IMR-90 (cell line): ENCODE results near the gene RABGAP1. TPM values are rescaled to one million over a fixed set of nuclear protein-coding genes. Genes with fewer than 3 reads are reported as not detected.

ENCODE experiments used
- ATAC-seq: fragments of 200-7000 bp; cut with Tn5 transposase; 2 replicates; pipeline ENCODE4 v1.9.1; 2020; ENCODE audit warnings: low read depth, mild to moderate bottlenecking, moderate library complexity
- BruUV-seq: library from RNA; stranded (reverse); fragments of 400-500 nt; replicated peaks from 2 replicates; lab custom pipeline; 2021; lab: Mats Ljungman, UMichigan
- CTCF ChIA-PET: fragments of 300-600 bp; formaldehyde crosslinking; extraction: SDS; loops from one replicate; lab custom pipeline; 2021; ENCODE audit warnings: antibody characterized with exemption; lab: Yijun Ruan, JAX
- POLR2A ChIA-PET: fragments of 300-600 bp; sonication (Branson Sonifier 250); formaldehyde crosslinking; loops from one replicate; lab custom pipeline; 2022; ENCODE audit warnings: antibody characterized with exemption; ENCODE audit not compliant: unreplicated experiment; lab: Charles Lee
- DNase-seq: peaks from one replicate; pipeline ENCODE4 v3.0.0; 2013
- H2AFZ ChIP-seq: replicated peaks from 2 replicates; pipeline ENCODE3; 2013; ENCODE audit warnings: low read length, mild to moderate bottlenecking; ENCODE audit not compliant: poor library complexity
- H2AK5ac ChIP-seq: 2 replicates; pipeline ENCODE4 v1.6.1; 2013; ENCODE audit warnings: low read depth, low read length, inconsistent platforms
- H2AK9ac ChIP-seq: replicated peaks from 2 replicates; pipeline ENCODE3; 2013; ENCODE audit warnings: mild to moderate bottlenecking, low read depth, low read length, moderate library complexity; ENCODE audit not compliant: poor library complexity
- H2BK120ac ChIP-seq: 2 replicates; pipeline ENCODE4 v1.6.1; 2013; ENCODE audit warnings: low read depth, low read length, inconsistent platforms
- H2BK15ac ChIP-seq: 3 replicates; pipeline ENCODE4 v1.6.1; 2013; ENCODE audit warnings: low read depth, low read length, inconsistent platforms
- H2BK20ac ChIP-seq: 2 replicates; pipeline ENCODE4 v1.6.1; 2013; ENCODE audit warnings: low read depth, mild to moderate bottlenecking, inconsistent platforms, low read length, moderate library complexity
- H2BK5ac ChIP-seq: 2 replicates; pipeline ENCODE4 v1.6.1; 2013; ENCODE audit warnings: mild to moderate bottlenecking, low read depth, low read length, inconsistent platforms; ENCODE audit not compliant: poor library complexity, severe bottlenecking
- H3K14ac ChIP-seq: replicated peaks from 2 replicates; pipeline ENCODE4 v1.6.1; 2013; ENCODE audit warnings: low read depth, low read length, inconsistent platforms
- H3K18ac ChIP-seq: 2 replicates; pipeline ENCODE4 v1.6.1; 2013; ENCODE audit warnings: low read depth, low read length, control low read depth
- H3K23ac ChIP-seq: 2 replicates; pipeline ENCODE4 v1.6.1; 2013; ENCODE audit warnings: low read depth, low read length, inconsistent platforms
- H3K27ac ChIP-seq: 2 replicates; pipeline ENCODE4 v1.5.1; 2013; ENCODE audit warnings: mild to moderate bottlenecking, control low read depth, low read length; ENCODE audit not compliant: insufficient read depth
- H3K27me3 ChIP-seq: 2 replicates; pipeline ENCODE4 v1.6.1; 2013; ENCODE audit warnings: low read length; ENCODE audit not compliant: control insufficient read depth, insufficient read depth
- H3K36me3 ChIP-seq: 2 replicates; pipeline ENCODE4 v1.6.1; 2013; ENCODE audit warnings: low read length, mixed read lengths; ENCODE audit not compliant: control insufficient read depth, insufficient read depth
- H3K4ac ChIP-seq: 2 replicates; pipeline ENCODE4 v1.6.1; 2013; ENCODE audit warnings: low read depth, low read length, inconsistent platforms
- H3K4me1 ChIP-seq: 2 replicates; pipeline ENCODE4 v1.6.1; 2013; ENCODE audit warnings: low read length, mixed read lengths; ENCODE audit not compliant: control insufficient read depth, insufficient read depth
- H3K4me2 ChIP-seq: 2 replicates; pipeline ENCODE4 v1.6.1; 2013; ENCODE audit warnings: low read depth, mild to moderate bottlenecking, control low read depth, low read length, moderate library complexity
- H3K4me3 ChIP-seq: 2 replicates; pipeline ENCODE4 v1.5.1; 2013; ENCODE audit warnings: low read depth, mild to moderate bottlenecking, control low read depth, low read length, moderate library complexity; ENCODE audit not compliant: insufficient read depth
- H3K56ac ChIP-seq: 2 replicates; pipeline ENCODE4 v1.6.1; 2013; ENCODE audit warnings: low read length, inconsistent platforms; ENCODE audit not compliant: insufficient read depth; ENCODE audit errors: extremely low read depth
- H3K79me1 ChIP-seq, 2 experiments: 2 replicates each; pipeline ENCODE4 v1.6.1; 2013; ENCODE audit warnings: low read length in 2 of 2, inconsistent platforms in 1 of 2, low read depth in 1 of 2
- H3K9ac ChIP-seq: 2 replicates; pipeline ENCODE4 v1.6.1; 2013; ENCODE audit warnings: low read depth, low read length, control low read depth
- H3K9me1 ChIP-seq: 2 replicates; pipeline ENCODE4 v1.6.1; 2013; ENCODE audit warnings: low read length, inconsistent platforms; ENCODE audit not compliant: insufficient read depth
- H3K9me3 ChIP-seq: 2 replicates; pipeline ENCODE4 v1.6.1; 2013; ENCODE audit warnings: low read length; ENCODE audit not compliant: control insufficient read depth, insufficient read depth
- H4K20me1 ChIP-seq: 2 replicates; pipeline ENCODE4 v1.6.1; 2013; ENCODE audit warnings: low read length, inconsistent platforms; ENCODE audit not compliant: insufficient read depth
- H4K5ac ChIP-seq: 2 replicates; pipeline ENCODE4 v1.6.1; 2013; ENCODE audit warnings: mild to moderate bottlenecking, low read depth, low read length, control low read depth
- H4K8ac ChIP-seq, 2 experiments: 2 replicates each; pipeline ENCODE4 v1.6.1; 2013; ENCODE audit warnings: low read depth in 2 of 2, low read length in 2 of 2, control low read depth in 1 of 2, inconsistent platforms in 1 of 2
- H4K91ac ChIP-seq: 2 replicates; pipeline ENCODE4 v1.6.1; 2013; ENCODE audit warnings: low read depth, low read length, inconsistent platforms; ENCODE audit not compliant: insufficient read depth
- BHLHE40 ChIP-seq: fragments of 150-350 bp; IDR thresholded peaks from 2 replicates; pipeline ENCODE4 v1.6.1; 2016; ENCODE audit warnings: mild to moderate bottlenecking, low read depth, low read length
- CEBPB ChIP-seq: IDR thresholded peaks from 2 replicates; pipeline ENCODE4 v1.6.1; 2012; ENCODE audit warnings: low read depth, low read length, improper control_type of control experiment
- CHD1 ChIP-seq: IDR thresholded peaks from 2 replicates; pipeline ENCODE4 v1.6.1; 2012; ENCODE audit warnings: low read depth, low read length, improper control_type of control experiment
- CTCF ChIP-seq: conservative IDR thresholded peaks from 2 replicates; pipeline ENCODE4 v1.5.1; 2012; ENCODE audit warnings: mild to moderate bottlenecking, low read depth, low read length, improper control_type of control experiment
- ELK1 ChIP-seq: fragments of 150-350 bp; IDR thresholded peaks from 2 replicates; pipeline ENCODE4 v1.6.1; 2016; ENCODE audit warnings: low read depth, mild to moderate bottlenecking, low read length, moderate library complexity, borderline replicate concordance
- FOS ChIP-seq: fragments of 150-350 bp; IDR thresholded peaks from 2 replicates; pipeline ENCODE4 v1.6.1; 2016; ENCODE audit warnings: low read depth, low read length
- MAFK ChIP-seq: IDR thresholded peaks from 2 replicates; pipeline ENCODE4 v1.6.1; 2012; ENCODE audit warnings: low read depth, low read length, improper control_type of control experiment
- MAZ ChIP-seq: IDR thresholded peaks from 2 replicates; pipeline ENCODE4 v1.6.1; 2012; ENCODE audit warnings: low read depth, mild to moderate bottlenecking, low read length, improper control_type of control experiment, moderate library complexity, borderline replicate concordance
- MXI1 ChIP-seq: IDR thresholded peaks from 2 replicates; pipeline ENCODE4 v1.6.1; 2012; ENCODE audit warnings: low read depth, mild to moderate bottlenecking, low read length, moderate library complexity, borderline replicate concordance
- NFE2L2 ChIP-seq: fragments of 150-350 bp; IDR thresholded peaks from 2 replicates; pipeline ENCODE4 v1.6.1; 2016; ENCODE audit warnings: low read depth, mild to moderate bottlenecking, low read length
- POLR2A ChIP-seq: IDR thresholded peaks from 2 replicates; pipeline ENCODE4 v1.6.1; 2012; ENCODE audit warnings: mild to moderate bottlenecking, low read depth, low read length
- RAD21 ChIP-seq: IDR thresholded peaks from 2 replicates; pipeline ENCODE4 v1.6.1; 2012; ENCODE audit warnings: low read length, improper control_type of control experiment
- RCOR1 ChIP-seq: IDR thresholded peaks from 2 replicates; pipeline ENCODE4 v1.6.1; 2012; ENCODE audit warnings: mild to moderate bottlenecking, low read length, improper control_type of control experiment; ENCODE audit not compliant: insufficient replicate concordance
- RFX5 ChIP-seq: IDR thresholded peaks from 2 replicates; pipeline ENCODE4 v1.8.0; 2012; ENCODE audit warnings: low read depth, mild to moderate bottlenecking, low read length, moderate library complexity
- SMC3 ChIP-seq: fragments of 150-350 bp; IDR thresholded peaks from 2 replicates; pipeline ENCODE4 v1.6.1; 2016; ENCODE audit warnings: low read depth, mild to moderate bottlenecking, antibody characterized with exemption, low read length, moderate library complexity
- USF2 ChIP-seq: fragments of 150-350 bp; IDR thresholded peaks from 2 replicates; pipeline ENCODE4 v1.6.1; 2017; ENCODE audit warnings: mild to moderate bottlenecking, antibody characterized with exemption, low read length, low read depth
- dilution Hi-C: fragments of 300-500 bp; cut with HindIII; formaldehyde crosslinking; loops from one replicate; pipeline ENCODE4 v1.14.3; 2018; ENCODE audit warnings: low sequenced_read_pairs; ENCODE audit not compliant: unreplicated experiment
- in situ Hi-C: fragments of 300-500 bp; cut with MboI; formaldehyde crosslinking; loops from 3 replicates; pipeline ENCODE4 v1.14.3; 2019; ENCODE audit warnings: low sequenced_read_pairs, inconsistent platforms, mixed read lengths
- intact Hi-C: fragments of 100-400 bp; cut with micrococcal nuclease; formaldehyde crosslinking; loops from 2 replicates; pipeline ENCODE4 v1.10.0; 2022
- polyA plus RNA-seq, 3 experiments: library from polyadenylated mRNA; depleted of rRNA; stranded (reverse); fragments of >200 nt; gene quantifications; 2 replicates each; pipeline ENCODE4 v1.2.3, GENCODE V29; 2012; ENCODE audit warnings: low replicate concordance in 1 of 3
- total RNA-seq: library from RNA; depleted of rRNA; stranded (reverse); fragments of >200 nt; gene quantifications from 2 replicates; pipeline ENCODE4 v1.2.3, GENCODE V29; 2012

RABGAP1 gene
- total and polyA plus RNA-seq, 2 of the 4 experiments (the other 2 are of a cell fraction), result 20.0 to 53.9 TPM

- no peak overlapping the region for H4K8ac ChIP-seq
- H4K5ac ChIP-seq, result no peak overlapping the region
- intact Hi-C loops, result loop anchor here (10.0 kb wide), 1 partner anchor 346 kb away; the partner anchor contains the start of gene CRB2
- H3K18ac ChIP-seq, result no peak overlapping the region
- ChIA-PET POLR2A (interaction anchor here (0.6 kb wide), 1 partner anchor 11 kb away, joined by 3 read pairs; no protein-coding TSS in a partner anchor), CTCF (interaction anchor here (0.6 kb wide), 1 partner anchor 13 kb away, joined by 3 read pairs; no protein-coding TSS in a partner anchor)
- no peak for TF ChIP-seq USF2
- no peak for TF ChIP-seq CEBPB
- TF ChIP-seq ELK1, result no peak
- no peak for TF ChIP-seq RAD21
- TF ChIP-seq MXI1, result no peak
- TF ChIP-seq SMC3, result no peak
- no peak for TF ChIP-seq CTCF
- TF ChIP-seq MAZ, result no peak
- no peak for TF ChIP-seq FOS
- TF ChIP-seq NFE2L2, result no peak
- no peak for TF ChIP-seq MAFK
- no peak for TF ChIP-seq BHLHE40
- TF ChIP-seq POLR2A, result no peak
- no peak for TF ChIP-seq RCOR1
- TF ChIP-seq CHD1, result no peak
- TF ChIP-seq RFX5, result no peak
- H3K4ac ChIP-seq, result no peak overlapping the region
- H3K56ac ChIP-seq, result no peak overlapping the region
- no peak overlapping the region for H4K91ac ChIP-seq
- in situ Hi-C loops, result no loop called here
- dilution Hi-C loops, result no loop called here
- no peak overlapping the region for H3K14ac ChIP-seq
- no peaks in the 10 kb centered on the region for H3K9me3 ChIP-seq
- no peak overlapping the region for H3K9ac ChIP-seq
- peaks cover 4 to 9% of the 10 kb centered on the region in 2 experiments; a peak in 3 of 4 replicates for H3K79me1 ChIP-seq
- H2BK15ac ChIP-seq, result no peak overlapping the region
- H2BK120ac ChIP-seq, result no peak overlapping the region
- no peak overlapping the region for H2BK5ac ChIP-seq
- H3K27me3 ChIP-seq, result no peaks in the 10 kb centered on the region
- H2AK5ac ChIP-seq, result no peak overlapping the region
- no peaks in the 10 kb centered on the region for H3K9me1 ChIP-seq
- H2AFZ ChIP-seq, result no peak overlapping the region
- H3K23ac ChIP-seq, result no peak overlapping the region
- no peak overlapping the region for H2AK9ac ChIP-seq
- peaks cover 6% of the 10 kb centered on the region for H3K4me1 ChIP-seq
- no peak overlapping the region for H3K4me3 ChIP-seq
- H3K27ac ChIP-seq, result no peak overlapping the region
- ATAC-seq (no peak), DNase-seq (no peak)
- no peak overlapping the region for H2BK20ac ChIP-seq
- no peaks in the 10 kb centered on the region for H4K20me1 ChIP-seq
- BruUV-seq, result no TSS peak
- H3K4me2 ChIP-seq, result no peak overlapping the region
- H3K36me3 ChIP-seq, result peaks cover 14% of the 10 kb centered on the region
Measured at GRCh38 chr9:123008909-123009308, 68.1 kb downstream of the RABGAP1 start.
